Neural cell (in vitro differentiated cells): Measurements from ENCODE around the gene FFAR4.

Experiments
- CTCF ChIP-seq: fragments of 450-650 bp; IDR thresholded peaks from 2 replicates; pipeline ENCODE4 v1.5.1; 2014; ENCODE audit warnings: antibody characterized with exemption, mild to moderate bottlenecking, moderate library complexity; ENCODE audit not compliant: poor library complexity, severe bottlenecking
- EP300 ChIP-seq: fragments of 450-650 bp; conservative IDR thresholded peaks from 2 replicates; pipeline ENCODE4 v1.6.1; 2014; ENCODE audit warnings: antibody characterized with exemption, mild to moderate bottlenecking, moderate library complexity; ENCODE audit not compliant: poor library complexity, severe bottlenecking
- EZH2 ChIP-seq: fragments of 200-600, 300-800 bp; shearing (Covaris generic), sonication (generic); IDR thresholded peaks from 2 replicates; pipeline ENCODE4 v1.6.1; 2014; ENCODE audit warnings: antibody characterized with exemption, low read length, borderline replicate concordance, mild to moderate bottlenecking; ENCODE audit not compliant: insufficient read depth, poor library complexity, severe bottlenecking
- MXI1 ChIP-seq: fragments of 450-650 bp; conservative IDR thresholded peaks from 2 replicates; pipeline ENCODE4 v1.6.1; 2014; ENCODE audit warnings: antibody characterized with exemption, mild to moderate bottlenecking; ENCODE audit not compliant: poor library complexity, severe bottlenecking
- POLR2AphosphoS5 ChIP-seq: IDR thresholded peaks from 2 replicates; pipeline ENCODE4 v1.6.1; 2012
- RAD21 ChIP-seq: fragments of 450-650 bp; conservative IDR thresholded peaks from 2 replicates; pipeline ENCODE4 v1.6.1; 2014; ENCODE audit warnings: antibody characterized with exemption, mild to moderate bottlenecking, moderate library complexity
- REST ChIP-seq: IDR thresholded peaks from 2 replicates; pipeline ENCODE4 v1.6.1; 2012; ENCODE audit warnings: borderline replicate concordance
- SMC3 ChIP-seq: fragments of 450-650 bp; conservative IDR thresholded peaks from 2 replicates; pipeline ENCODE4 v1.6.1; 2014; ENCODE audit warnings: antibody characterized with exemption, mild to moderate bottlenecking, moderate library complexity; ENCODE audit not compliant: poor library complexity

GRCh38 chr10:93593254-93593653 lies 26.8 kb downstream of the FFAR4 start:
- TF ChIP-seq EP300, result no peak
- TF ChIP-seq REST, result no peak
- TF ChIP-seq CTCF, result no peak
- no peak for TF ChIP-seq POLR2AphosphoS5
- no peak for TF ChIP-seq EZH2
- no peak for TF ChIP-seq SMC3
- TF ChIP-seq RAD21, result no peak
- no peak for TF ChIP-seq MXI1
